Keratinocyte (primary cell): ENCODE measurements around the gene THOC5.

Experiments used
- EZH2 ChIP-seq: IDR thresholded peaks from one replicate; pipeline ENCODE4 v1.6.1; 2012; ENCODE audit warnings: inconsistent platforms, mild to moderate bottlenecking, low read length, moderate library complexity
- TF ChIP-seq, protein P1 (sequence below), 3 experiments: IDR thresholded peaks in 1 of 3; conservative IDR thresholded peaks in 1 of 3; optimal IDR thresholded peaks in 1 of 3; 2 replicates in 2 of 3; 3 replicates in 1 of 3; pipeline versions ENCODE3 to v1.5.1; 2011; ENCODE audit warnings: low read length in 3 of 3, mild to moderate bottlenecking in 3 of 3, moderate library complexity in 2 of 3, control low read depth in 1 of 3, inconsistent platforms in 1 of 3; ENCODE audit not compliant: insufficient read depth in 2 of 3; ENCODE audit errors: extremely low read depth in 1 of 3

DNA sequence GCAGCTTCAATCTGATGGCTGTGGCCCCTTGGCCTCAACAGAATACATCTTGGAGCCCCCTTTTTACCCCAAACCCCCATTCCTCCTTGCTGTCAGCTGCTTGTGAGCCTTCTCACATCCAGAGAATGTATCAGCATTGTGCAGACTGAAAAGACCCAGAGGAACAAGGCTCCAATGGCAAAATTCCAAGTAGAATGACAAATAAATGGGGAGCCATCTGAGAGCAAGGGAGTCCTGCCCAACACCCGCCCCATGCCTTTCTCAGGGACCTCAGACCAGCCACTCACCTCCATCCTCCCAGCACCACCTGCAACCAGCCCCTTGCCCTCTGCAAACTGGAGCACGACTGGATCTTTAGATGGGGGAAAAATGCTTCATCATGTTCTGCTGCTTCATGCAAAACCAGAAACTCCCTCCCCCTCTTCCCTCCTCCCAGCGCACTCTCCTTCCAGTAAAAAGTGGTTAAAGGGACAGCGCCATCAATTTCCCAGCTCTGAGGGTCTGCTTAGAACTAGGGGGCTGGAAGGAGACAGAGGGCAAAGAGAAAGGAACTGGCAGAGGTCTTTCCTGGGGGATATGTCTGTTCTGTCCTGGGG is 75.7 kb downstream of the THOC5 start:
- TF ChIP-seq, protein P1, sequence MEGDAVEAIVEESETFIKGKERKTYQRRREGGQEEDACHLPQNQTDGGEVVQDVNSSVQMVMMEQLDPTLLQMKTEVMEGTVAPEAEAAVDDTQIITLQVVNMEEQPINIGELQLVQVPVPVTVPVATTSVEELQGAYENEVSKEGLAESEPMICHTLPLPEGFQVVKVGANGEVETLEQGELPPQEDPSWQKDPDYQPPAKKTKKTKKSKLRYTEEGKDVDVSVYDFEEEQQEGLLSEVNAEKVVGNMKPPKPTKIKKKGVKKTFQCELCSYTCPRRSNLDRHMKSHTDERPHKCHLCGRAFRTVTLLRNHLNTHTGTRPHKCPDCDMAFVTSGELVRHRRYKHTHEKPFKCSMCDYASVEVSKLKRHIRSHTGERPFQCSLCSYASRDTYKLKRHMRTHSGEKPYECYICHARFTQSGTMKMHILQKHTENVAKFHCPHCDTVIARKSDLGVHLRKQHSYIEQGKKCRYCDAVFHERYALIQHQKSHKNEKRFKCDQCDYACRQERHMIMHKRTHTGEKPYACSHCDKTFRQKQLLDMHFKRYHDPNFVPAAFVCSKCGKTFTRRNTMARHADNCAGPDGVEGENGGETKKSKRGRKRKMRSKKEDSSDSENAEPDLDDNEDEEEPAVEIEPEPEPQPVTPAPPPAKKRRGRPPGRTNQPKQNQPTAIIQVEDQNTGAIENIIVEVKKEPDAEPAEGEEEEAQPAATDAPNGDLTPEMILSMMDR (optimal IDR thresholded peaks at IDR 0.05 in 1 of 3, IDR thresholded peaks at IDR 0.05 in 1 of 3, conservative IDR thresholded peaks at IDR 0.05 in 1 of 3; ENCODE audit: extremely low read depth in 1 of 3, insufficient read depth in 2 of 3, low read length in 3 of 3): no peak
- no peak for TF ChIP-seq EZH2
